Endothelial cell of umbilical vein (primary cell): ENCODE measurements around the gene ARPP19.

Experiments
- EZH2 ChIP-seq: IDR thresholded peaks from 2 replicates; pipeline ENCODE4 v1.6.1; 2012; ENCODE audit warnings: borderline replicate concordance, low read depth, mild to moderate bottlenecking, moderate library complexity, low read length, inconsistent platforms; ENCODE audit not compliant: severe bottlenecking
- FOS ChIP-seq: IDR thresholded peaks from 2 replicates; pipeline ENCODE4 v1.6.1; 2011; ENCODE audit warnings: mild to moderate bottlenecking, low read length, moderate library complexity, borderline replicate concordance; ENCODE audit not compliant: insufficient read depth
- JUN ChIP-seq: IDR thresholded peaks from 2 replicates; pipeline ENCODE4 v1.6.1; 2011; ENCODE audit warnings: borderline replicate concordance, low read depth; ENCODE audit not compliant: insufficient read length, insufficient read depth
- POLR2A ChIP-seq: IDR thresholded peaks from 2 replicates; pipeline ENCODE4 v1.6.1; 2012; ENCODE audit warnings: low read depth, mild to moderate bottlenecking, control low read depth, low read length
- POLR2AphosphoS5 ChIP-seq: IDR thresholded peaks from 2 replicates; pipeline ENCODE4 v1.6.1; 2012; ENCODE audit warnings: low read depth, mild to moderate bottlenecking, control low read depth, low read length, moderate library complexity; ENCODE audit not compliant: insufficient read depth
- TF ChIP-seq, protein P1 (sequence below), 2 donors: IDR thresholded peaks; 1 replicate in 1 of 2; 2 replicates in 1 of 2; pipeline ENCODE4 v1.5.1; 2011; ENCODE audit warnings: low read length in 2 of 2, mild to moderate bottlenecking in 2 of 2, moderate library complexity in 2 of 2, control low read depth in 1 of 2, inconsistent platforms in 1 of 2, low read depth in 1 of 2; ENCODE audit not compliant: insufficient read depth in 1 of 2; ENCODE audit errors: extremely low read depth in 1 of 2
- TF ChIP-seq, protein P2 (sequence below): IDR thresholded peaks from 2 replicates; pipeline ENCODE4 v1.6.1; 2011; ENCODE audit not compliant: insufficient read depth, insufficient read length

- TF ChIP-seq, protein P1, sequence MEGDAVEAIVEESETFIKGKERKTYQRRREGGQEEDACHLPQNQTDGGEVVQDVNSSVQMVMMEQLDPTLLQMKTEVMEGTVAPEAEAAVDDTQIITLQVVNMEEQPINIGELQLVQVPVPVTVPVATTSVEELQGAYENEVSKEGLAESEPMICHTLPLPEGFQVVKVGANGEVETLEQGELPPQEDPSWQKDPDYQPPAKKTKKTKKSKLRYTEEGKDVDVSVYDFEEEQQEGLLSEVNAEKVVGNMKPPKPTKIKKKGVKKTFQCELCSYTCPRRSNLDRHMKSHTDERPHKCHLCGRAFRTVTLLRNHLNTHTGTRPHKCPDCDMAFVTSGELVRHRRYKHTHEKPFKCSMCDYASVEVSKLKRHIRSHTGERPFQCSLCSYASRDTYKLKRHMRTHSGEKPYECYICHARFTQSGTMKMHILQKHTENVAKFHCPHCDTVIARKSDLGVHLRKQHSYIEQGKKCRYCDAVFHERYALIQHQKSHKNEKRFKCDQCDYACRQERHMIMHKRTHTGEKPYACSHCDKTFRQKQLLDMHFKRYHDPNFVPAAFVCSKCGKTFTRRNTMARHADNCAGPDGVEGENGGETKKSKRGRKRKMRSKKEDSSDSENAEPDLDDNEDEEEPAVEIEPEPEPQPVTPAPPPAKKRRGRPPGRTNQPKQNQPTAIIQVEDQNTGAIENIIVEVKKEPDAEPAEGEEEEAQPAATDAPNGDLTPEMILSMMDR (IDR thresholded peaks at IDR 0.05; ENCODE audit: extremely low read depth in 1 of 2, insufficient read depth in 1 of 2, low read depth in 1 of 2, low read length in 2 of 2) = no peak
- TF ChIP-seq, protein P2, sequence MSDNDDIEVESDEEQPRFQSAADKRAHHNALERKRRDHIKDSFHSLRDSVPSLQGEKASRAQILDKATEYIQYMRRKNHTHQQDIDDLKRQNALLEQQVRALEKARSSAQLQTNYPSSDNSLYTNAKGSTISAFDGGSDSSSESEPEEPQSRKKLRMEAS = no peak
- TF ChIP-seq POLR2AphosphoS5 = no peak
- TF ChIP-seq POLR2A = no peak
- no peak for TF ChIP-seq FOS
- TF ChIP-seq JUN = no peak
- no peak for TF ChIP-seq EZH2
These were observed 1.9 kb downstream of the ARPP19 start for GRCh38 chr15:52566889-52567288.
